Adrenal gland (tissue), 12 donors: ENCODE measurements around the gene NDUFB8. TPM values are rescaled to one million over a fixed set of nuclear protein-coding genes. Genes with fewer than 3 reads are reported as not detected.

Experiments
- DNase-seq, 7 donors: peaks; one replicate each; pipeline ENCODE4 v3.0.0-alpha.2; 2019 to 2020
- H3K27ac ChIP-seq, 5 donors: fragments of 200-600 bp; sonication (generic) in 4 of 5; 1 replicate in 3 of 5; 2 replicates in 2 of 5; pipeline versions ENCODE4 v1.5.1 to v1.8.0; 2016 to 2020; ENCODE audit warnings: mild to moderate bottlenecking in 1 of 5
- H3K27me3 ChIP-seq: fragments of 200-600 bp; 2 replicates; pipeline ENCODE4 v1.8.0; 2021
- H3K36me3 ChIP-seq, 2 donors: fragments of 200-600 bp; replicated peaks in 1 of 2; 1 replicate in 1 of 2; 2 replicates in 1 of 2; pipeline versions ENCODE4 v1.5.1 to v1.8.0; 2018 to 2022
- H3K4me1 ChIP-seq, 2 donors: fragments of 200-600 bp; replicated peaks in 1 of 2; 1 replicate in 1 of 2; 2 replicates in 1 of 2; pipeline versions ENCODE4 v1.5.1 to v1.8.0; 2018 to 2021
- H3K4me3 ChIP-seq, 4 donors: fragments of 200-600 bp; sonication (generic) in 3 of 4; one replicate each; pipeline ENCODE4 v1.5.1; 2016 to 2018
- H3K9me3 ChIP-seq, 3 donors: fragments of 200-600 bp; sonication (generic) in 1 of 3; replicated peaks in 1 of 3; 1 replicate in 2 of 3; 2 replicates in 1 of 3; pipeline versions ENCODE4 v1.5.1 to v1.8.0; 2016 to 2021
- POLR2A ChIP-seq, 2 donors: fragments of 450-650 bp; IDR thresholded peaks; one replicate each; pipeline ENCODE4 v1.6.1; 2017; ENCODE audit warnings: antibody characterized with exemption in 2 of 2, mild to moderate bottlenecking in 2 of 2, moderate library complexity in 1 of 2
- WGBS, 4 donors: extraction: QIAGEN DNeasy Blood & Tissue Kit in 2 of 4; methylation state at CpG; one replicate each; pipeline versions ENCODE4 v1.1.5 to v1.1.7; 2013 to 2017; 5-methylcytosine and 5-hydroxymethylcytosine counted together
- intact Hi-C, 2 donors: fragments of 100-400 bp; cut with DNase I; formaldehyde crosslinking; loops; one replicate each; pipeline versions ENCODE4 v1.14.1 to v1.15.0; 2022 to 2023
- polyA plus RNA-seq, 3 donors: library from polyadenylated mRNA; stranded (reverse); fragments of 200-250 nt in 2 of 3; fragments of 350-450 nt in 1 of 3; fragmentation: Illumina TruSeq in 1 of 3; extraction: RNeasy Lipid Tissue Mini Kit (QIAGEN cat#74804) in 1 of 3; gene quantifications; one replicate each; pipeline ENCODE4 v1.2.3, GENCODE V29; 2013 to 2014
- total RNA-seq, 9 donors: library from RNA; depleted of rRNA in 4 of 9; stranded (reverse); fragments of >200 nt in 4 of 9; fragments of 120-200 nt in 1 of 9; fragmentation: NEBNext Ultra II Directional in 1 of 9; extraction: Animal tissue kit (Norgen Biotek cat#: 25700) in 1 of 9; gene quantifications; one replicate each; pipeline versions ENCODE4 v1.1.0 to v1.2.4, GENCODE V29; 2013 to 2023
- TF ChIP-seq, protein P1 (sequence below), 6 experiments: fragments of 450-650 bp in 4 of 6; fragments of 200-600 bp in 2 of 6; sonication (generic) in 1 of 6; IDR thresholded peaks; 1 replicate in 5 of 6; 2 replicates in 1 of 6; pipeline versions ENCODE4 v1.5.1 to v1.8.0; 2016 to 2021; ENCODE audit warnings: antibody characterized with exemption in 6 of 6, mild to moderate bottlenecking in 2 of 6, moderate library complexity in 1 of 6
- donor health status: healthy with polysubstance abuse.
- donor health status: Bipolar disorder and iron deficiency.
- donor health status: DM: yes; HTN: yes; CAD: no.
- donor health status: DM: no; HTN: no; CAD: no.
- donor health status: DM: no; HTN: no; CAD: no.
- donor health status: DM: yes; HTN: yes; CAD: no.

The NDUFB8 gene
- total and polyA plus RNA-seq, 12 donors: 181 to 689 (median 222) TPM

DNA sequence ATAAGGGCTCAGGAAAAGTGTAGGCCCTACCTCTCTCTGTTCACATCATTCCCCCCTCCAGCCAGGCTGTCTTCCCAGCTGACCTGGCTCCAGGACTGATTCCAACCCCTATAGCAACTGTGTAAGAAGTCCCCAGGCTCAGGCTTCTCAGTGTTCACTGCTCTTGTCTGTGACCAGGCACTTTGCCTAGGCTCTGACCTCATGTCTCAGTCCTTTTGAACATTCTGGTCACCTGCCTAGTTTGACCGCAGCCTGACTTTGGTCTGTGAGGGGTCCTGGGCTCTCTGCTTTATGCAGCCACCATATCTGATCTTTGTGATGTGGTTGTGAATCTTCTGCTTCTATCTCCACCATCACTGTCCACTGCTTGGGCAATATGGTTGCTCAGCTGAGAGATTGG, 30.6 kb upstream of the NDUFB8 start:
- H3K4me3 ChIP-seq: no peak overlapping the region
- WGBS, 4 donors: 96 to 100% (median 99%) methylated on average over 1 of the region's 1 CpG
- H3K9me3 ChIP-seq: no peaks in the 10 kb centered on the region
- H3K27ac ChIP-seq: no peak overlapping the region
- no peak for DNase-seq
- peaks cover 15% of the 10 kb centered on the region for H3K27me3 ChIP-seq
- H3K36me3 ChIP-seq: no peaks in the 10 kb centered on the region
- intact Hi-C loops: loop anchor here in 1 of 2 donors (5.0 to 10.0 kb wide), 2 partner anchors 182 to 315 kb away; no protein-coding TSS in a partner anchor
- TF ChIP-seq POLR2A (IDR thresholded peaks at IDR 0.05): no peak
- H3K4me1 ChIP-seq: peaks cover 5 to 6% of the 10 kb centered on the region in 2 donors

DNA sequence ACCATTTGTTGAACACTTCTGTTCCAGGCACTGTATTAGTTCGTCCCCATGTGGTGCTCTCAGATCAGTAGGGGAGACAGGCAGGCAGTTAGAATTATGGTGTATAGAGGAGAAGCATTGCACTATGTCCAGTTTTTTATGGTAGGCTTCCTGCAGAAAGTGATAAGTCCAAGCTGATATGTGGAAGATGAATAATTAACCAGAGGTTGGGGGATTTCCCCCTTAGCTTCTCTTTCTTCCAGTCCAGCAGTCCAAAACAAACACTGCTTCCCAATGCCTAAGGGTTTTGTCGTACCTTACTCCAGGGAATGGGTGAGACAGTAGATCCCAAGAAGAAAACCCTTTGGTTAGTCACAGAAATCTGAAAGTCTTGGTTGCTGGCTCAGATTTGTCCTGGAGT, 25.2 kb upstream of the NDUFB8 start:
- no peak for DNase-seq
- no peaks in the 10 kb centered on the region for H3K4me1 ChIP-seq
- no peaks in the 10 kb centered on the region for H3K27me3 ChIP-seq
- TF ChIP-seq, protein P1, sequence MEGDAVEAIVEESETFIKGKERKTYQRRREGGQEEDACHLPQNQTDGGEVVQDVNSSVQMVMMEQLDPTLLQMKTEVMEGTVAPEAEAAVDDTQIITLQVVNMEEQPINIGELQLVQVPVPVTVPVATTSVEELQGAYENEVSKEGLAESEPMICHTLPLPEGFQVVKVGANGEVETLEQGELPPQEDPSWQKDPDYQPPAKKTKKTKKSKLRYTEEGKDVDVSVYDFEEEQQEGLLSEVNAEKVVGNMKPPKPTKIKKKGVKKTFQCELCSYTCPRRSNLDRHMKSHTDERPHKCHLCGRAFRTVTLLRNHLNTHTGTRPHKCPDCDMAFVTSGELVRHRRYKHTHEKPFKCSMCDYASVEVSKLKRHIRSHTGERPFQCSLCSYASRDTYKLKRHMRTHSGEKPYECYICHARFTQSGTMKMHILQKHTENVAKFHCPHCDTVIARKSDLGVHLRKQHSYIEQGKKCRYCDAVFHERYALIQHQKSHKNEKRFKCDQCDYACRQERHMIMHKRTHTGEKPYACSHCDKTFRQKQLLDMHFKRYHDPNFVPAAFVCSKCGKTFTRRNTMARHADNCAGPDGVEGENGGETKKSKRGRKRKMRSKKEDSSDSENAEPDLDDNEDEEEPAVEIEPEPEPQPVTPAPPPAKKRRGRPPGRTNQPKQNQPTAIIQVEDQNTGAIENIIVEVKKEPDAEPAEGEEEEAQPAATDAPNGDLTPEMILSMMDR (IDR thresholded peaks at IDR 0.05): no peak
- TF ChIP-seq POLR2A (IDR thresholded peaks at IDR 0.05): no peak
- WGBS, 4 donors: 83 to 92% (median 90%) methylated on average over 2 of the region's 2 CpGs
- intact Hi-C loops: no loop called here
- H3K36me3 ChIP-seq: peaks cover 0 to 9% of the 10 kb centered on the region in 2 donors
- H3K27ac ChIP-seq: no peak overlapping the region
- no peak overlapping the region for H3K4me3 ChIP-seq
- H3K9me3 ChIP-seq: no peaks in the 10 kb centered on the region

DNA sequence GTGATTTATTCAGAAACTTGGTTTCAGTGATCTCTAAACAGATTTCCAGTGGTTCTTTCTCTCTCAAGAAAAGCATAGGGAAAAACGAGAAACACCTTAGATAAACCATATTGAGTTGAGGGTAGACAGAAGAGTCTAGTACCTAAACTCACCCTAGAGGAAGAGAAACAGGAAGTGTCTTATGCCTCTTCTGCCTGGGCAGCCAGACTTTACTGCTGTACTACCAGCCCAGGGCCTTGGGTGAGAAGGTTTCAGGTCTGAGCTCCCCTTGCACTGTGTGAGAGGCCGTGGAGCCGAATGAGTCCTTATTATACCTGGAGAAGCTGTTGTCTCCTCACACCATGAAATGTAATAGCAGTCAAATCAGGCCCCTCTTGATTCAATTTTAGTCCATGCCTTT, 24.3 kb upstream of the NDUFB8 start:
- Histone ChIP-seq H3K36me3 (peaks cover 0 to 19% of the 10 kb centered on the region in 2 donors), H3K27ac (no peak overlapping the region), H3K9me3 (no peaks in the 10 kb centered on the region), H3K4me1 (no peaks in the 10 kb centered on the region), H3K4me3 (no peak overlapping the region), H3K27me3 (no peaks in the 10 kb centered on the region)
- no peak for DNase-seq
- intact Hi-C loops: no loop called here
- 89 to 93% (median 93%) methylated on average over 3 of the region's 3 CpGs for WGBS, 4 donors
- TF ChIP-seq, protein P1 (IDR thresholded peaks at IDR 0.05): no peak
- TF ChIP-seq POLR2A (IDR thresholded peaks at IDR 0.05): no peak

DNA sequence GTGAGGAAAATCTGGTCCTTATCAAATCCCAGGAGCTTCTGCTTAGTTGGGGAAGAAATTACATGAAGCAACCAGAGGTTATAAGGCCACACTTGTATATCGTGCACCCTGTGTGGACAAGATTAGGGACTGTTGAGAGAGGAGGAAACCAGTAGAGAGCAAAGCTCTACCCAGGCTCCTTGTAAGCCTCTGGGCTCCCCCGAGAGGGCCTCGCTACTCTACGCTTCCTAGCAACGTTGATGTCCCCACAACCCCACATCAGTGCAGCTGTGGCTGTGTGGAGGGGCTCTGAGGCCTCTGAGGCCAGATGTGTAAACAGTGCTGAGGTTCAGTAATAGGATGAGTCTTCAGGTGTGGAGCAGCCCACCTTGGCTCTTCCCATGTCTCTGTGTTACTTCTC, 22.1 kb upstream of the NDUFB8 start:
- intact Hi-C loops: no loop called here
- Histone ChIP-seq H3K36me3 (peaks cover 0 to 38% of the 10 kb centered on the region in 2 donors), H3K4me1 (no peaks in the 10 kb centered on the region), H3K27me3 (no peaks in the 10 kb centered on the region), H3K9me3 (no peaks in the 10 kb centered on the region), H3K27ac (no peak overlapping the region), H3K4me3 (no peak overlapping the region)
- WGBS, 4 donors: 76 to 87% (median 81%) methylated on average over 5 of the region's 5 CpGs
- no peak for DNase-seq
- TF ChIP-seq, protein P1 (IDR thresholded peaks at IDR 0.05): no peak
- no peak for TF ChIP-seq POLR2A (IDR thresholded peaks at IDR 0.05)

DNA sequence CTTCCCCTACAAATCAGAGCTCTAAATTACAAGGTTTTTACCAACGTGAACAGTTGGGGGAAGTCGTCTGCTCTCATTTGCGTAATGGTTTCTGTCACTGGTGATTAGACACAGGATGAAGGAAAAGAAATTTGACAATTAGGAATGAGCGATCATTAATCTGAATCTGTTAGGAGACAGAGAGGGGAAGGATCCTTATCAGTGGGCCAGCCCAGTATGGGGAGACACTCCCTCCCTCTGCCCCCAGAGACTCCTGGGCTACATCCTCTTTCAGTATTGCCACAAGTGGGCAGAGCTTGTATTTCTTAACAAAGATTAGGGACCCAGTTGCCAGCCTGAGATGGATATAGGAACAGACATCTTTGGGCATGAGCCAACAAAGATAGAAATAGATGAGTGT, 21.5 kb upstream of the NDUFB8 start:
- Histone ChIP-seq H3K27me3 (no peaks in the 10 kb centered on the region), H3K9me3 (no peaks in the 10 kb centered on the region), H3K4me3 (no peak overlapping the region), H3K36me3 (peaks cover 0 to 44% of the 10 kb centered on the region in 2 donors), H3K4me1 (no peaks in the 10 kb centered on the region), H3K27ac (no peak overlapping the region)
- no peak for DNase-seq
- no peak for TF ChIP-seq POLR2A (IDR thresholded peaks at IDR 0.05)
- TF ChIP-seq, protein P1 (IDR thresholded peaks at IDR 0.05): no peak
- intact Hi-C loops: no loop called here
- 68 to 73% (median 71%) methylated on average over 4 of the region's 4 CpGs for WGBS, 4 donors
